GM19372 (cell line): ENCODE measurements around the gene GOLPH3.
"Not testable (repeated sequence)": the region's sequence is repeated elsewhere in the genome, so short reads cannot be mapped to it uniquely, and the experiment has no call there.

Source experiments
- ATAC-seq: cut with Tn5 transposase; IDR thresholded peaks from one replicate; pipeline ENCODE4 v1.9.1; 2021; ENCODE audit warnings: mild to moderate bottlenecking, low read depth, moderate library complexity; ENCODE audit not compliant: unreplicated experiment

GOLPH3 gene

GRCh38 chr5:32172186-32172911 lies 1.8 kb downstream of the GOLPH3 start:
- not testable (repeated sequence) for ATAC-seq

GRCh38 chr5:32170303-32171151 lies 3.6 kb downstream of the GOLPH3 start:
- ATAC-seq: no peak

GRCh38 chr5:32168460-32169033 lies 5.6 kb downstream of the GOLPH3 start:
- no peak for ATAC-seq

GRCh38 chr5:32165597-32165996 lies 8.5 kb downstream of the GOLPH3 start:
- ATAC-seq: no peak

- ATAC-seq: peak; percentile 50
Measured at GRCh38 chr5:32163785-32164184, 10.3 kb downstream of the GOLPH3 start.

- ATAC-seq: no peak
Measured at GRCh38 chr5:32163053-32163452, 11.1 kb downstream of the GOLPH3 start.

- no peak for ATAC-seq
Measured at GRCh38 chr5:32160228-32160627, 13.9 kb downstream of the GOLPH3 start.

GRCh38 chr5:32159328-32160072 lies 14.6 kb downstream of the GOLPH3 start:
- ATAC-seq: no peak

GRCh38 chr5:32158679-32158975 lies 15.5 kb downstream of the GOLPH3 start:
- ATAC-seq: no peak

GRCh38 chr5:32157078-32157477 lies 17.0 kb downstream of the GOLPH3 start:
- no peak for ATAC-seq

GRCh38 chr5:32156635-32157034 lies 17.5 kb downstream of the GOLPH3 start:
- no peak for ATAC-seq

- no peak for ATAC-seq
Measured at GRCh38 chr5:32155211-32155610, 18.9 kb downstream of the GOLPH3 start.

- no peak for ATAC-seq
Measured at GRCh38 chr5:32153723-32154122, 20.4 kb downstream of the GOLPH3 start.

- no peak for ATAC-seq
Measured at GRCh38 chr5:32151198-32151597, 22.9 kb downstream of the GOLPH3 start.

GRCh38 chr5:32150366-32150765 lies 23.8 kb downstream of the GOLPH3 start:
- ATAC-seq: no peak

GRCh38 chr5:32147959-32148358 lies 26.2 kb downstream of the GOLPH3 start:
- no peak for ATAC-seq

GRCh38 chr5:32147236-32147635 lies 26.9 kb downstream of the GOLPH3 start:
- no peak for ATAC-seq

- ATAC-seq: no peak
Measured at GRCh38 chr5:32145378-32145777, 28.7 kb downstream of the GOLPH3 start.

- no peak for ATAC-seq
Measured at GRCh38 chr5:32144378-32145207, 29.5 kb downstream of the GOLPH3 start.
